SK-N-SH treated with all-trans-retinoic acid at 6 μM for 48 hours (cell line): ENCODE data around the gene SPATA20.

ENCODE experiments used
- ATAC-seq: fragments of 200-7000 bp; cut with Tn5 transposase; 3 replicates; pipeline ENCODE4 v1.9.1; 2020; ENCODE audit warnings: mild to moderate bottlenecking, moderate library complexity
- CSDC2 ChIP-seq: fragments of 250-450 bp; sonication (Bioruptor Pico); IDR thresholded peaks from 2 replicates; pipeline ENCODE4 v1.5.0; 2020; ENCODE audit warnings: mild to moderate bottlenecking, moderate library complexity
- ESRRG ChIP-seq: fragments of 250-450 bp; sonication (Bioruptor Pico); IDR thresholded peaks from 2 replicates; pipeline ENCODE4 v1.6.1; 2021; ENCODE audit warnings: mild to moderate bottlenecking
- GLIS3 ChIP-seq: fragments of 250-450 bp; sonication (Bioruptor Pico); IDR thresholded peaks from 2 replicates; pipeline ENCODE4 v1.5.0; 2020; ENCODE audit warnings: mild to moderate bottlenecking, moderate library complexity
- ISL1 ChIP-seq: fragments of 250-450 bp; sonication (Bioruptor Pico); IDR thresholded peaks from 2 replicates; pipeline ENCODE4 v2.1.2; 2022; ENCODE audit warnings: mild to moderate bottlenecking, moderate library complexity
- OSR1 ChIP-seq: fragments of 250-450 bp; sonication (Bioruptor Pico); IDR thresholded peaks from 2 replicates; pipeline ENCODE4 v1.8.0; 2022; ENCODE audit warnings: moderate library complexity, mild to moderate bottlenecking, inconsistent platforms
- PPARA ChIP-seq: fragments of 250-450 bp; sonication (Bioruptor Pico); IDR thresholded peaks from 2 replicates; pipeline ENCODE4 v1.5.0; 2020; ENCODE audit warnings: mild to moderate bottlenecking, borderline replicate concordance
- RARB ChIP-seq: fragments of 250-450 bp; sonication (Bioruptor Pico); IDR thresholded peaks from 2 replicates; pipeline ENCODE4 v1.8.0; 2021; ENCODE audit warnings: mild to moderate bottlenecking, moderate library complexity
- SNAI2 ChIP-seq: fragments of 250-450 bp; sonication (Bioruptor Pico); IDR thresholded peaks from 2 replicates; pipeline ENCODE4 v1.5.0; 2020; ENCODE audit warnings: mild to moderate bottlenecking, moderate library complexity
- TOX ChIP-seq: fragments of 250-450 bp; sonication (Bioruptor Pico); IDR thresholded peaks from 2 replicates; pipeline ENCODE4 v1.8.0; 2021; ENCODE audit warnings: mild to moderate bottlenecking, moderate library complexity, borderline replicate concordance
- ZC3H10 ChIP-seq: fragments of 250-450 bp; sonication (Bioruptor Pico); IDR thresholded peaks from 2 replicates; pipeline ENCODE4 v1.5.1; 2021; ENCODE audit warnings: mild to moderate bottlenecking, moderate library complexity
- ZFP3 ChIP-seq: fragments of 250-450 bp; sonication (Bioruptor Pico); IDR thresholded peaks from 2 replicates; pipeline ENCODE4 v1.5.0; 2020; ENCODE audit warnings: mild to moderate bottlenecking, moderate library complexity
- ZFP30 ChIP-seq: fragments of 450-650 bp; formaldehyde crosslinking; IDR thresholded peaks from 2 replicates; pipeline ENCODE4 v1.5.0; 2022; ENCODE audit warnings: mild to moderate bottlenecking, moderate library complexity
- ZNF565 ChIP-seq: fragments of 450-650 bp; formaldehyde crosslinking; conservative IDR thresholded peaks from 2 replicates; pipeline ENCODE4 v1.5.0; 2020; ENCODE audit warnings: low read depth, mild to moderate bottlenecking, moderate library complexity
- ZNF70 ChIP-seq: fragments of 450-650 bp; formaldehyde crosslinking; IDR thresholded peaks from 2 replicates; pipeline ENCODE4 v1.5.0; 2020; ENCODE audit warnings: mild to moderate bottlenecking, moderate library complexity
- ZNF8 ChIP-seq: fragments of 450-650 bp; formaldehyde crosslinking; IDR thresholded peaks from 2 replicates; pipeline ENCODE4 v1.5.0; 2020; ENCODE audit warnings: mild to moderate bottlenecking, moderate library complexity
- TF ChIP-seq, protein P1 (sequence below): fragments of 250-450 bp; sonication (Bioruptor Pico); IDR thresholded peaks from 2 replicates; pipeline ENCODE4 v1.5.1; 2020; ENCODE audit warnings: low read depth, mild to moderate bottlenecking, moderate library complexity
- TF ChIP-seq, protein P2 (sequence below): fragments of 250-450 bp; sonication (Bioruptor Pico); IDR thresholded peaks from 2 replicates; pipeline ENCODE4 v1.8.0; 2021; ENCODE audit warnings: low read depth, mild to moderate bottlenecking, moderate library complexity, borderline replicate concordance
- TF ChIP-seq, protein P3 (sequence below): fragments of 250-450 bp; sonication (Bioruptor Pico); IDR thresholded peaks from 2 replicates; pipeline ENCODE4 v1.5.1; 2021; ENCODE audit warnings: mild to moderate bottlenecking, moderate library complexity
- TF ChIP-seq, protein P4 (sequence below): fragments of 250-450 bp; sonication (Bioruptor Pico); IDR thresholded peaks from 2 replicates; pipeline ENCODE4 v1.5.0; 2020; ENCODE audit warnings: mild to moderate bottlenecking, moderate library complexity

SPATA20 gene

DNA sequence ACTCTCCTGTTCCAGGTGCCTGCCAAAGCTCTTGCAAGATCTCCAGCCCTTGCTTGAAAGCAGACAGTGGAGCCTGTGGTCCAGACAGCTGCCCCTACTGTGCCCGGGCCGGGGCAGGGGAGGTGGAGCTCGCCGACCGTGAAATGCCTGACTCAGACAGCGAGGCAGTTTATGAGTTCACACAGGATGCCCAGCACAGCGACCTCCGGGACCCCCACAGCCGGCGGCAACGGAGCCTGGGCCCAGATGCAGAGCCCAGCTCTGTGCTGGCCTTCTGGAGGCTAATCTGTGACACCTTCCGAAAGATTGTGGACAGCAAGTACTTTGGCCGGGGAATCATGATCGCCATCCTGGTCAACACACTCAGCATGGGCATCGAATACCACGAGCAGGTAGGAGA lies 31.2 kb downstream of the SPATA20 start:
- TF ChIP-seq ZNF8 (CRISPR knock-in tag) (no peak), SNAI2 (no peak), ISL1 (no peak), ZFP30 (CRISPR knock-in tag) (no peak), ZC3H10 (CRISPR knock-in tag) (no peak), TOX (CRISPR knock-in tag) (no peak), GLIS3 (no peak), PPARA (CRISPR knock-in tag) (no peak), RARB (CRISPR knock-in tag) (no peak)
- TF ChIP-seq, protein P1, sequence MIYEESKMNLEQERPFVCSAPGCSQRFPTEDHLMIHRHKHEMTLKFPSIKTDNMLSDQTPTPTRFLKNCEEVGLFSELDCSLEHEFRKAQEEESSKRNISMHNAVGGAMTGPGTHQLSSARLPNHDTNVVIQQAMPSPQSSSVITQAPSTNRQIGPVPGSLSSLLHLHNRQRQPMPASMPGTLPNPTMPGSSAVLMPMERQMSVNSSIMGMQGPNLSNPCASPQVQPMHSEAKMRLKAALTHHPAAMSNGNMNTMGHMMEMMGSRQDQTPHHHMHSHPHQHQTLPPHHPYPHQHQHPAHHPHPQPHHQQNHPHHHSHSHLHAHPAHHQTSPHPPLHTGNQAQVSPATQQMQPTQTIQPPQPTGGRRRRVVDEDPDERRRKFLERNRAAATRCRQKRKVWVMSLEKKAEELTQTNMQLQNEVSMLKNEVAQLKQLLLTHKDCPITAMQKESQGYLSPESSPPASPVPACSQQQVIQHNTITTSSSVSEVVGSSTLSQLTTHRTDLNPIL (CRISPR knock-in tag) = no peak
- ATAC-seq = no peak

DNA sequence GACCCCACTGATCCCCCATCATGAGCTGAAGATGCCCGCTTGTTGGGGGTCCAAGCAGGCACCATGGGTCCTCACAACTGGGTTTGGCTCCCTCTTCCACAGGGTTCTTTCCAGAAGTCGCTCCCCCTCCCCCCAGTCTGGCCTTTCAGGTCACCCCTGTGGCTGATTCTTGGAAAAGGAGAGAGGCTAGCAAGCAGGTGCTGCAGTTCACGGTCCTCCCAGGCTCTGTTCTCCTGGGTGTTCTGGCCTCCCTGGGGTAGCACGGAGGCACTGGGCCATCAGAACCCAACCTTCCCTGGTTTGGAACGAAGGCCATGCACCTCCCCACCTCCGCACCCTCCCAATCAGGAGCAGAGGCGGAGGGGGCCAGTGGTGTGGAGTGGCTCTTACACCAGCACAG lies 32.4 kb downstream of the SPATA20 start:
- TF ChIP-seq, protein P2, sequence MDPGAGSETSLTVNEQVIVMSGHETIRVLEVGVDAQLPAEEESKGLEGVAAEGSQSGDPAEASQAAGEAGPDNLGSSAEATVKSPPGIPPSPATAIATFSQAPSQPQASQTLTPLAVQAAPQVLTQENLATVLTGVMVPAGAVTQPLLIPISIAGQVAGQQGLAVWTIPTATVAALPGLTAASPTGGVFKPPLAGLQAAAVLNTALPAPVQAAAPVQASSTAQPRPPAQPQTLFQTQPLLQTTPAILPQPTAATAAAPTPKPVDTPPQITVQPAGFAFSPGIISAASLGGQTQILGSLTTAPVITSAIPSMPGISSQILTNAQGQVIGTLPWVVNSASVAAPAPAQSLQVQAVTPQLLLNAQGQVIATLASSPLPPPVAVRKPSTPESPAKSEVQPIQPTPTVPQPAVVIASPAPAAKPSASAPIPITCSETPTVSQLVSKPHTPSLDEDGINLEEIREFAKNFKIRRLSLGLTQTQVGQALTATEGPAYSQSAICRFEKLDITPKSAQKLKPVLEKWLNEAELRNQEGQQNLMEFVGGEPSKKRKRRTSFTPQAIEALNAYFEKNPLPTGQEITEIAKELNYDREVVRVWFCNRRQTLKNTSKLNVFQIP (CRISPR knock-in tag) = no peak
- TF ChIP-seq RARB (CRISPR knock-in tag) = no peak
- TF ChIP-seq, protein P3, sequence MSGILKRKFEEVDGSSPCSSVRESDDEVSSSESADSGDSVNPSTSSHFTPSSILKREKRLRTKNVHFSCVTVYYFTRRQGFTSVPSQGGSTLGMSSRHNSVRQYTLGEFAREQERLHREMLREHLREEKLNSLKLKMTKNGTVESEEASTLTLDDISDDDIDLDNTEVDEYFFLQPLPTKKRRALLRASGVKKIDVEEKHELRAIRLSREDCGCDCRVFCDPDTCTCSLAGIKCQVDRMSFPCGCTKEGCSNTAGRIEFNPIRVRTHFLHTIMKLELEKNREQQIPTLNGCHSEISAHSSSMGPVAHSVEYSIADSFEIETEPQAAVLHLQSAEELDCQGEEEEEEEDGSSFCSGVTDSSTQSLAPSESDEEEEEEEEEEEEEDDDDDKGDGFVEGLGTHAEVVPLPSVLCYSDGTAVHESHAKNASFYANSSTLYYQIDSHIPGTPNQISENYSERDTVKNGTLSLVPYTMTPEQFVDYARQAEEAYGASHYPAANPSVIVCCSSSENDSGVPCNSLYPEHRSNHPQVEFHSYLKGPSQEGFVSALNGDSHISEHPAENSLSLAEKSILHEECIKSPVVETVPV (CRISPR knock-in tag) = no peak
- no peak for TF ChIP-seq ZC3H10 (CRISPR knock-in tag)
- TF ChIP-seq ZNF70 (CRISPR knock-in tag) = no peak
- no peak for TF ChIP-seq SNAI2
- no peak for TF ChIP-seq ZFP30 (CRISPR knock-in tag)
- TF ChIP-seq, protein P4, sequence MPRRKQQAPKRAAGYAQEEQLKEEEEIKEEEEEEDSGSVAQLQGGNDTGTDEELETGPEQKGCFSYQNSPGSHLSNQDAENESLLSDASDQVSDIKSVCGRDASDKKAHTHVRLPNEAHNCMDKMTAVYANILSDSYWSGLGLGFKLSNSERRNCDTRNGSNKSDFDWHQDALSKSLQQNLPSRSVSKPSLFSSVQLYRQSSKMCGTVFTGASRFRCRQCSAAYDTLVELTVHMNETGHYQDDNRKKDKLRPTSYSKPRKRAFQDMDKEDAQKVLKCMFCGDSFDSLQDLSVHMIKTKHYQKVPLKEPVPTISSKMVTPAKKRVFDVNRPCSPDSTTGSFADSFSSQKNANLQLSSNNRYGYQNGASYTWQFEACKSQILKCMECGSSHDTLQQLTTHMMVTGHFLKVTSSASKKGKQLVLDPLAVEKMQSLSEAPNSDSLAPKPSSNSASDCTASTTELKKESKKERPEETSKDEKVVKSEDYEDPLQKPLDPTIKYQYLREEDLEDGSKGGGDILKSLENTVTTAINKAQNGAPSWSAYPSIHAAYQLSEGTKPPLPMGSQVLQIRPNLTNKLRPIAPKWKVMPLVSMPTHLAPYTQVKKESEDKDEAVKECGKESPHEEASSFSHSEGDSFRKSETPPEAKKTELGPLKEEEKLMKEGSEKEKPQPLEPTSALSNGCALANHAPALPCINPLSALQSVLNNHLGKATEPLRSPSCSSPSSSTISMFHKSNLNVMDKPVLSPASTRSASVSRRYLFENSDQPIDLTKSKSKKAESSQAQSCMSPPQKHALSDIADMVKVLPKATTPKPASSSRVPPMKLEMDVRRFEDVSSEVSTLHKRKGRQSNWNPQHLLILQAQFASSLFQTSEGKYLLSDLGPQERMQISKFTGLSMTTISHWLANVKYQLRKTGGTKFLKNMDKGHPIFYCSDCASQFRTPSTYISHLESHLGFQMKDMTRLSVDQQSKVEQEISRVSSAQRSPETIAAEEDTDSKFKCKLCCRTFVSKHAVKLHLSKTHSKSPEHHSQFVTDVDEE (CRISPR knock-in tag) = no peak
- TF ChIP-seq OSR1 (CRISPR knock-in tag) = no peak
- TF ChIP-seq ZNF565 = no peak
- TF ChIP-seq GLIS3 = no peak
- no peak for TF ChIP-seq TOX (CRISPR knock-in tag)
- no peak for TF ChIP-seq ZFP3 (CRISPR knock-in tag)
- TF ChIP-seq ESRRG = no peak
- TF ChIP-seq, protein P1 (CRISPR knock-in tag) = no peak
- TF ChIP-seq CSDC2 (CRISPR knock-in tag) = no peak
- ATAC-seq = no peak

DNA sequence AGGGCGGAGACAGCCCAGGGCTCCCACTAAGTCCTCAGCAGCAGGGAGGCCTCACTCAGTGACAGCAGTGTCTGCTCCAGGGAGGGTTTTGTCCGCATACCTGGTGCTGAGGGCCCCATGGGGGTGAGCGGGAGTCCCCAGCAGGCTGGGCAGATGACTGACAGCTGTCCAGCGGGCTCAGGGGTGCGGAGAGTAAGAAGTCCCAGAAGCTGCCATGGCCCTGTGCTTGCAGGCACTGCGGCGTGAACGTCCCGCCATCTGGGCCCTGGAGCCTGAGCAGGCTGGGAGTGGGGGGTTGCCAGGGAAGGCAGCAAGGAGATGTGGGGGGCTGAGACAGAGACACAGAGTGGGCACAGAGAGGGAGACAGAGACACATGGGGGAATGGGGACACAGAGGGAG lies 33.7 kb downstream of the SPATA20 start:
- TF ChIP-seq, protein P3 (CRISPR knock-in tag) = no peak
- TF ChIP-seq, protein P2 (CRISPR knock-in tag) = no peak
- TF ChIP-seq ESRRG = no peak
- TF ChIP-seq RARB (CRISPR knock-in tag) = no peak
- no peak for TF ChIP-seq ZFP3 (CRISPR knock-in tag)
- no peak for ATAC-seq
